Epithelial cell of proximal tubule (primary cell): ENCODE data around the gene OR13G1. TPM values are rescaled to one million over a fixed set of nuclear protein-coding genes. Genes with fewer than 3 reads are reported as not detected.

Source experiments
- DNase-seq: peaks from one replicate; pipeline ENCODE4 v3.0.0-alpha.2; 2011; ENCODE audit warnings: low read depth
- H3K4me3 ChIP-seq: 2 replicates; pipeline ENCODE4 v1.5.1; 2011; ENCODE audit warnings: low read depth, mild to moderate bottlenecking, low read length
- total RNA-seq: library from RNA; depleted of rRNA; stranded (reverse); fragments of >200 nt; gene quantifications from 2 replicates; pipeline ENCODE4 v1.2.3, GENCODE V29; 2015
- TF ChIP-seq, protein P1 (sequence below): conservative IDR thresholded peaks from 2 replicates; pipeline ENCODE4 v1.5.1; 2012; ENCODE audit warnings: low read depth, mild to moderate bottlenecking, low read length

Gene OR13G1
- total RNA-seq, 1 donor from 2014 or later = not detected

DNA sequence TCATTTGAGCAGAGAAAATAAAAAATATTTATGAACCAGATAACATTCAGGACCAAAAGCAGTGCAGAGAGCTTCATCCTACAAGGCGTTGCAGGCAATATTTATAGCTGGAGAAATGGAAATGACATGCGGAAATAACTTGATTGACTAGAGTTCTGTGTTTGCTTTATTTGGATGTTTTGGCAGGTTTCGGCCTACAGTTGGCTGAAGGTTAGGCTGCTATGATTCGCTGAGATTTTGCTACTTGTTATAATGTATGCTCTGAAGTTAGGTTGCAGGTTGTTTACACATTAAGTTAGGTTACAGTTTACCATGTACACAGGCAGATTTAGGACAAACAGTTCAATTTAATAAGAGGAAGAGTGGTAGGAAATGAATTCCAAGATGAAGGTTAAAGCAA, 632 bp upstream of the OR13G1 start:
- no peak overlapping the region for H3K4me3 ChIP-seq
- DNase-seq = no peak
- TF ChIP-seq, protein P1, sequence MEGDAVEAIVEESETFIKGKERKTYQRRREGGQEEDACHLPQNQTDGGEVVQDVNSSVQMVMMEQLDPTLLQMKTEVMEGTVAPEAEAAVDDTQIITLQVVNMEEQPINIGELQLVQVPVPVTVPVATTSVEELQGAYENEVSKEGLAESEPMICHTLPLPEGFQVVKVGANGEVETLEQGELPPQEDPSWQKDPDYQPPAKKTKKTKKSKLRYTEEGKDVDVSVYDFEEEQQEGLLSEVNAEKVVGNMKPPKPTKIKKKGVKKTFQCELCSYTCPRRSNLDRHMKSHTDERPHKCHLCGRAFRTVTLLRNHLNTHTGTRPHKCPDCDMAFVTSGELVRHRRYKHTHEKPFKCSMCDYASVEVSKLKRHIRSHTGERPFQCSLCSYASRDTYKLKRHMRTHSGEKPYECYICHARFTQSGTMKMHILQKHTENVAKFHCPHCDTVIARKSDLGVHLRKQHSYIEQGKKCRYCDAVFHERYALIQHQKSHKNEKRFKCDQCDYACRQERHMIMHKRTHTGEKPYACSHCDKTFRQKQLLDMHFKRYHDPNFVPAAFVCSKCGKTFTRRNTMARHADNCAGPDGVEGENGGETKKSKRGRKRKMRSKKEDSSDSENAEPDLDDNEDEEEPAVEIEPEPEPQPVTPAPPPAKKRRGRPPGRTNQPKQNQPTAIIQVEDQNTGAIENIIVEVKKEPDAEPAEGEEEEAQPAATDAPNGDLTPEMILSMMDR = no peak

- DNase-seq = no peak
- TF ChIP-seq, protein P1 = no peak
- H3K4me3 ChIP-seq = no peak overlapping the region
Observed at GRCh38 chr1:247669225-247669624, 10.3 kb downstream of the OR13G1 start.

DNA sequence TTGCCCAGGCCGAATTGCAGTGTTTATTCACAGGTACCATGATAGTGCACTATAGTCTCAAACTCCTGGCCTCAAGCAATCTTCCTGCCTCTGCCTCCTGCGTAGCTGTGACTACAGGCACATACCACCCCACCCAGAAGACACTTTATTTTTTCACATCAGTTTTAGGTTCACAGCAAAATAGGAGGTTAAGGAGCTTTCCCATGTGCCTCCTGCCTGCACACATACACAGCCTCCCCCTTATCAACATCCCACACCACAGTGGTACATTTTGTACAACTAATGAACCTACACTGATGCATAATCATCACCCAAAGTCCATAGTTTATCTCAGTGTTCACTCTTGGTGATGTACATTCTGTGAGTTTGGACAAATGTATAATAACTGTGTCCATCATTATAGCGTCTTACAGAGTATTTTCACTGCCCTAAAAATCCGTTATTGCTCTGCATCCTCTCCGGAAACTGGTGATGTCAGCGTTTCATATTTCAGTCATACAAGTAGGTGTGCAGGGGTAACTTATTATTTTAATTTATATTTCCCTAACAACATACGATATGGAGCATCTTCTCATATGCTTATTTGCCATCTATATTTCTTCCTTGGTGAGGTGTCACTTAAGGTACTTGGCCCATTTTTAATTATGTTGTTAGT, 23.2 kb downstream of the OR13G1 start:
- no peak for DNase-seq
- TF ChIP-seq, protein P1 = no peak
- no peak overlapping the region for H3K4me3 ChIP-seq

GRCh38 chr1:247653040-247653439, 26.5 kb downstream of the OR13G1 start:
- DNase-seq = no peak
- TF ChIP-seq, protein P1 = no peak
- H3K4me3 ChIP-seq = no peak overlapping the region

GRCh38 chr1:247647864-247648263, 31.7 kb downstream of the OR13G1 start:
- TF ChIP-seq, protein P1 = no peak
- DNase-seq = no peak
- H3K4me3 ChIP-seq = no peak overlapping the region

GRCh38 chr1:247646867-247647266, 32.7 kb downstream of the OR13G1 start:
- TF ChIP-seq, protein P1 = no peak
- H3K4me3 ChIP-seq = no peak overlapping the region
- DNase-seq = no peak

DNA sequence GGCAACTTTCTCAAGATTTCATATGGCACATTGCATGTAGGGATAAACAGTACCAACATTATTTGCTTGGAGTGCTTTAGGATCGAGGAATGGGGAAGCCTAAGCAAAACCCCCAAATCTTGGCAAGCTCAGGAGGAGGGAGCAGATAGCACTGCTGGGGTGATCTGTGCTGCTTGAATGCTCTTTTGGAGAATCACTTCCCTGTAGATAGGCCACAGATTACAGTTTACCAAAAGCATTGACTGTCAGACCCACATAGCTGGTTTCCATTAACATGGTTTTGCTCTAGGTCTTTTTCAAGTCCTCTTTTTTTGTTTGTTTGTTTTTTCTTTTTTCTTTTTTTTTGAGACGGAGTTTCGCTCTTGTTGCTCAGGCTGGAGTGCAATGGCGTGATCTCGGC, 36.8 kb downstream of the OR13G1 start:
- DNase-seq = no peak
- H3K4me3 ChIP-seq = no peak overlapping the region
- TF ChIP-seq, protein P1 = no peak
